ENCODE measurements around the gene RUVBL1. TPM values are rescaled to one million over a fixed set of nuclear protein-coding genes. Genes with fewer than 3 reads are reported as not detected.

RUVBL1 gene
- total and polyA plus RNA-seq, 8 donors, result 3.5 to 26.4 (median 13.4) TPM; not detected in 1

DNA sequence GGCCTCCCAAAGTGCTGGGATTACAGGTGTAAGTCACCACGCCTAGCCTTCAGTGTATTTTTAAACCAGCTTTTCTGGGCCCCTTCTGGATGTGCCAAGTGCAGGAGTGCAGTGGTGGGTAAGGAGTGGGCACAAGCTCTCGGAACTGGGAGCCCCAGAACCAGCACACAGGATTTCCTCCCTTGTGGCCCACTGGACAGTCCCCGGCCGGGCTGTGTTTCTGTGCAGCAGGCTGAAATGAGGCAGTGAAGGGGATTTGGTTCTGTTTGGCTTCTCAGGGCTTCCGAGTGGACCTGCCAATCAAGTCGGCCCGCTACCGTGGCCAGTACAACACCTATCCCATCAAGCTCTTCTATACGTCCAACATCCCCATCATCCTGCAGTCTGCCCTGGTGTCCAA is 56.9 kb downstream of the RUVBL1 start:
- Histone ChIP-seq H3K27ac (no peak overlapping the region), H3K27me3 (no peaks in the 10 kb centered on the region), H3K4me3 (no peak overlapping the region), H3K4me1 (peaks cover 0 to 10% (median under 1%) of the 10 kb centered on the region in 4 donors), H3K9me3 (no peaks in the 10 kb centered on the region), H3K36me3 (peaks cover 100% of the 10 kb centered on the region in 4 donors)
- intact Hi-C loops (cut with DNase I; ENCODE audit: low total_unique reads), result no loop called here
- 85 to 92% (median 88%) methylated on average over 9 of the region's 9 CpGs for WGBS, 5 donors
- TF ChIP-seq, protein P1, sequence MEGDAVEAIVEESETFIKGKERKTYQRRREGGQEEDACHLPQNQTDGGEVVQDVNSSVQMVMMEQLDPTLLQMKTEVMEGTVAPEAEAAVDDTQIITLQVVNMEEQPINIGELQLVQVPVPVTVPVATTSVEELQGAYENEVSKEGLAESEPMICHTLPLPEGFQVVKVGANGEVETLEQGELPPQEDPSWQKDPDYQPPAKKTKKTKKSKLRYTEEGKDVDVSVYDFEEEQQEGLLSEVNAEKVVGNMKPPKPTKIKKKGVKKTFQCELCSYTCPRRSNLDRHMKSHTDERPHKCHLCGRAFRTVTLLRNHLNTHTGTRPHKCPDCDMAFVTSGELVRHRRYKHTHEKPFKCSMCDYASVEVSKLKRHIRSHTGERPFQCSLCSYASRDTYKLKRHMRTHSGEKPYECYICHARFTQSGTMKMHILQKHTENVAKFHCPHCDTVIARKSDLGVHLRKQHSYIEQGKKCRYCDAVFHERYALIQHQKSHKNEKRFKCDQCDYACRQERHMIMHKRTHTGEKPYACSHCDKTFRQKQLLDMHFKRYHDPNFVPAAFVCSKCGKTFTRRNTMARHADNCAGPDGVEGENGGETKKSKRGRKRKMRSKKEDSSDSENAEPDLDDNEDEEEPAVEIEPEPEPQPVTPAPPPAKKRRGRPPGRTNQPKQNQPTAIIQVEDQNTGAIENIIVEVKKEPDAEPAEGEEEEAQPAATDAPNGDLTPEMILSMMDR (IDR thresholded peaks at IDR 0.05), result no peak
- no peak for TF ChIP-seq POLR2A (IDR thresholded peaks at IDR 0.05)
- TF ChIP-seq EP300 (IDR thresholded peaks at IDR 0.05), result no peak
- no peak for TF ChIP-seq POLR2AphosphoS5 (IDR thresholded peaks at IDR 0.05)
- DNase-seq, result no peak

DNA sequence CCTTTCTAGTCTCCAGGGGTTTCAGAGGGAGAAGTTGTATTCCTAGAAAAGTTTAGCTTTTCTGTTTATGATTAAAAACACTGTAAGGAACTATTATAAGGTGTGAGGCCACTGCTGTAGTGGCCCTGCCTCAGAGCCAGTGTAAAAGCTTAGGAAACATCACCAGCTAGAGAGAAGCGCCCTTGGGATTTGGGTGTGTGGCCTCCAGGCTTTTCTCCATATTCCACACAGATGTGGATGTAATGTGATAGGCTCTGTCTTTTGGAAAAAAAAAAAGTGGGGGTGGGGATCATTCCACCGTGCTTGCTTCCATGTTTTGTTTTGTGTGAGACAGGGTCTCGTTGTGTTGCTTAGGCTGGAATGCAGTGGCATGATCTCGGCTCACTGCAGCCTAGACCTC is 57.5 kb downstream of the RUVBL1 start:
- TF ChIP-seq POLR2A (IDR thresholded peaks at IDR 0.05) (no peak), POLR2AphosphoS5 (IDR thresholded peaks at IDR 0.05) (no peak), EP300 (IDR thresholded peaks at IDR 0.05) (no peak)
- TF ChIP-seq, protein P1 (IDR thresholded peaks at IDR 0.05), result no peak
- no peak overlapping the region for H3K27ac ChIP-seq
- no peaks in the 10 kb centered on the region for H3K27me3 ChIP-seq
- 87 to 94% (median 89%) methylated on average over 4 of the region's 4 CpGs for WGBS, 5 donors
- no peak for DNase-seq
- intact Hi-C loops (cut with DNase I; ENCODE audit: low total_unique reads), result no loop called here
- no peaks in the 10 kb centered on the region for H3K9me3 ChIP-seq
- peaks cover 0 to 4% (median 0%) of the 10 kb centered on the region in 4 donors for H3K4me1 ChIP-seq
- no peak overlapping the region for H3K4me3 ChIP-seq
- peaks cover 100% of the 10 kb centered on the region in 4 donors for H3K36me3 ChIP-seq

DNA sequence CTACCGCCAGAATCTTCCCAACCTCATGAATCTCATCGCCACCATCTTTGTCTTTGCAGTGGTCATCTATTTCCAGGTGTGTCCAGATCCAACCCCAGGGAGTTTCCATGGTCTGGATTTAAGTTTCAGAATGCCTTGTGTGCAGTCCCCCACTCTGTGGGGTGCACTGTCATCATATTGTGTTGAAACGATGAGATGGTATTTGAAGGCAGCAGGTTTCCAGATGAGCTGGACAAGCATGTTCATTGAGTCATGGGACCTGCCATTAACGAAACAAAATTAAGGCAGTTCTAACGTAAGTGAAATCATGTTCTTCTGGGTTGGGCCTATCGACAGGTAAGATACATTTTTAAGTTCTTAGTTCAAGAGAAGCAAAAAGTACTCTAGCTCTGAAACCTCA is 58.6 kb downstream of the RUVBL1 start:
- WGBS, 5 donors, result 87 to 93% (median 89%) methylated on average over 6 of the region's 6 CpGs
- H3K4me3 ChIP-seq, result no peak overlapping the region
- no peak overlapping the region for H3K27ac ChIP-seq
- TF ChIP-seq, protein P1 (IDR thresholded peaks at IDR 0.05), result no peak
- no peaks in the 10 kb centered on the region for H3K4me1 ChIP-seq
- H3K9me3 ChIP-seq, result no peaks in the 10 kb centered on the region
- DNase-seq, result no peak
- no peaks in the 10 kb centered on the region for H3K27me3 ChIP-seq
- peaks cover 100% of the 10 kb centered on the region in 4 donors for H3K36me3 ChIP-seq
- intact Hi-C loops (cut with DNase I; ENCODE audit: low total_unique reads), result no loop called here

DNA sequence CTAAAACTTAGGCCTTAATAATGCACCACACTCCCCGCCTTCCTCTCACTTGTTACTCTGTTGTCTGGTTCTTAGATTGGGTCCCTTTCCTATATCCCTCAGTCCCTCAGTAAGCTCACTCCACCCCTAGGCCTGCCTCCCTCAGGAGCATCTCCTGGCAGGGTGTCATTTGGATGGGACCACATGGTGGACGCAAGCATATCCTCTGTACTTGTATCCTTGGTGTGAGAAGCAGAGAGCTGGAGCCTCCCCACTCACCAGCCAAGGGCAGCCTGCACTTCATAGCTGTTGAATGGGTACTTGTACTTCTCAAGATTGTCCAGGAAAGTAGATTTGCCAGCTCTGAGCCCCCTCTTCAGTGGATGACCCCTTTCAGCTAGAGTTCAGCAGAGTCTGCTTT is 59.7 kb downstream of the RUVBL1 start:
- Histone ChIP-seq H3K27me3 (no peaks in the 10 kb centered on the region), H3K4me3 (no peak overlapping the region), H3K4me1 (no peaks in the 10 kb centered on the region), H3K27ac (no peak overlapping the region), H3K9me3 (no peaks in the 10 kb centered on the region), H3K36me3 (peaks cover 100% of the 10 kb centered on the region in 4 donors)
- intact Hi-C loops (cut with DNase I; ENCODE audit: low total_unique reads), result no loop called here
- WGBS, 5 donors, result 85 to 100% (median 92%) methylated on average over 2 of the region's 2 CpGs
- TF ChIP-seq POLR2AphosphoS5 (IDR thresholded peaks at IDR 0.05) (no peak), POLR2A (IDR thresholded peaks at IDR 0.05) (no peak), EP300 (IDR thresholded peaks at IDR 0.05) (no peak)
- TF ChIP-seq, protein P1 (IDR thresholded peaks at IDR 0.05), result no peak
- DNase-seq, result no peak

Data from stomach (tissue), 9 donors.